22Rv1 (cell line): ENCODE results near the gene ALKBH5.

Experiments
- ZFX ChIP-seq: fragments of 450-650 bp; IDR thresholded peaks from 2 replicates; pipeline ENCODE4 v1.6.1; 2017; ENCODE audit warnings: antibody characterized with exemption, borderline replicate concordance
- TF ChIP-seq, protein P1 (sequence below): fragments of 450-650 bp; IDR thresholded peaks from 2 replicates; pipeline ENCODE4 v1.5.1; 2017; ENCODE audit warnings: mild to moderate bottlenecking

DNA sequence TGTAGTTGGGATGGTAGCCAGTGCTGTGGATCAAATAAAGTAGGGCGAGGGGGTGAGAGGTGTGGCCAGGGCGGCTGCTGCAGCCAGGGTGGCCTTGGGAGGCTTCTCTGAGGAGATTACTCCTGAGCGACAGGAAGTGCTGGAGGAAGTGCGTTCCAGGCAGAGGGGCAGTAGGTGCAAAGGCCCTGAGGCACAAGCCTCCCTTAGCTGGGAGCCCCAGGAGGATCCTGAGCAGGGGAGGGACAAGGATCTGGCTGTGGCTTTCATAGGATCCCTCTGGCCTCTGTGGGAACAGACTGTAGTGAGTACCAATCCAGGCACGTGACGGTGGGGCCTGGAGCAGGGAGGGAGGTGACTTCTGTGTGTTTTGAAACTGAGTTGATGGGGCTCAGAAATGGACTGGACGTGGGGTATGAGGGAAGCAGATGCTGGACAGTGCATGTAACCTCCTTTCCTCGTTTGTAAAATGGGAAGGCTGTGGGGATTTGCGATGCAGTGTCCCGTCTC, 44.6 kb downstream of the ALKBH5 start:
- TF ChIP-seq, protein P1, sequence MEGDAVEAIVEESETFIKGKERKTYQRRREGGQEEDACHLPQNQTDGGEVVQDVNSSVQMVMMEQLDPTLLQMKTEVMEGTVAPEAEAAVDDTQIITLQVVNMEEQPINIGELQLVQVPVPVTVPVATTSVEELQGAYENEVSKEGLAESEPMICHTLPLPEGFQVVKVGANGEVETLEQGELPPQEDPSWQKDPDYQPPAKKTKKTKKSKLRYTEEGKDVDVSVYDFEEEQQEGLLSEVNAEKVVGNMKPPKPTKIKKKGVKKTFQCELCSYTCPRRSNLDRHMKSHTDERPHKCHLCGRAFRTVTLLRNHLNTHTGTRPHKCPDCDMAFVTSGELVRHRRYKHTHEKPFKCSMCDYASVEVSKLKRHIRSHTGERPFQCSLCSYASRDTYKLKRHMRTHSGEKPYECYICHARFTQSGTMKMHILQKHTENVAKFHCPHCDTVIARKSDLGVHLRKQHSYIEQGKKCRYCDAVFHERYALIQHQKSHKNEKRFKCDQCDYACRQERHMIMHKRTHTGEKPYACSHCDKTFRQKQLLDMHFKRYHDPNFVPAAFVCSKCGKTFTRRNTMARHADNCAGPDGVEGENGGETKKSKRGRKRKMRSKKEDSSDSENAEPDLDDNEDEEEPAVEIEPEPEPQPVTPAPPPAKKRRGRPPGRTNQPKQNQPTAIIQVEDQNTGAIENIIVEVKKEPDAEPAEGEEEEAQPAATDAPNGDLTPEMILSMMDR: no peak
- no peak for TF ChIP-seq ZFX
